GM18517 (cell line): ENCODE data around the gene FOXL1.
"Not testable (repeated sequence)": the region's sequence is repeated elsewhere in the genome, so short reads cannot be mapped to it uniquely, and the experiment has no call there.

Experiments used
- ATAC-seq: cut with Tn5 transposase; IDR thresholded peaks from one replicate; pipeline ENCODE4 v1.9.1; 2021; ENCODE audit warnings: mild to moderate bottlenecking, moderate library complexity; ENCODE audit not compliant: unreplicated experiment

FOXL1 gene

GRCh38 chr16:86579268-86580062, 1.1 kb downstream of the FOXL1 start:
- no peak for ATAC-seq

DNA sequence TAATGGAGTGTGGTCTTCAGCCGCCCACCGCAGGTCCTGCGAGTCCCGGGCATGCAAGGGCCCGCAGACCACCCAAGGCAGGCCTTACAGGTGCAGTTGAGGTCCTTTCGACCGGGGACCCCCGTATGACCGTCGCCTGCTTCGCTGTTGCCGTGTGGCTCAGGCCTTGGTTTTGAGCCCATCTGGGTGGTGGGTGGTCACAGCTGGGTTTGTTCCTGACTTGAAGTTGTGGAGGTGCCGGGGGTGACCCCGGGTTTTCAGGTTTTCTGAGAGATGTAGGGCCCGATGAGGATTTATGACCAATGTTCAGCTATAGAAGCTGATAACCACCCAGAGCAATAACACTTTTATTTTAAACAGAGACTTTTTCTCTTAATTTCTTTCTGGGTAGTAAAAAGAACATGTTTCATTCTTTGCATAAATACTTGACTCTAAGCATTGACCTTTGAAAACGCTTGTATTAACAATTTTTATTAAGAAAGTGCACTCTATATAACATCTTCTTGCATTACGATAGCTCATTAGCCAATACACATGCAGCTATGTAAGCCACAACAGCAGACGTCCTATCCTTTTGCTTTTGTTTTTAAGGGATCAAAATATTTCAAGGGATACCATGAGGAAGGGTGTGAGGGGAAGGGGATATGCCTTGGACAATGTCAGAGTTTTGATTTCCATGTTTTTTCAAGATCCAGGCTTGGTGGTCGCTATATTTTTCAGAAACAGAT, 1.9 kb downstream of the FOXL1 start:
- ATAC-seq, result no peak

- ATAC-seq, result no peak
Observed at GRCh38 chr16:86580791-86581170, 2.4 kb downstream of the FOXL1 start.

DNA sequence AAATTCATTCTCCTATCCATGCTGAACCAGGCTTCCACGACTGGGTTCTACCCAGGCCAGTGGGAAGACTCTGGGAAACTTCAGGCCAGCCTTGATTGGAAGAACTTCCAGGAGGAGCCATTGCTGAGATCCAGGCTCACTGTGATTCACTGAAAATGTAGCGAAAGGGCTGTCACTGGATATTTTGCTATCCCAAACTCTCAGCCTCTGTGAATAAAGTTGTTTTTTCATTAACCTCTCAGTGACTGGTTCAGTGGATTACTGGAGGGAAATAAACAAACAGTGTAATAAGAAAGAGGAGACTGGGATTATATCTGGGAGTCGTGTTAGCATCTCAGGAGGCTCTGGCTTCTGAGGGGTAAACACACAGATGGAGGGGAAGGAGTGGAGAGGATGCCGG, 3.1 kb downstream of the FOXL1 start:
- ATAC-seq, result no peak

- no peak for ATAC-seq
Observed at GRCh38 chr16:86584071-86584685, 5.8 kb downstream of the FOXL1 start.

GRCh38 chr16:86584726-86585721, 6.7 kb downstream of the FOXL1 start:
- ATAC-seq, result no peak

- ATAC-seq, result no peak
Observed at GRCh38 chr16:86585821-86586611, 7.7 kb downstream of the FOXL1 start.

DNA sequence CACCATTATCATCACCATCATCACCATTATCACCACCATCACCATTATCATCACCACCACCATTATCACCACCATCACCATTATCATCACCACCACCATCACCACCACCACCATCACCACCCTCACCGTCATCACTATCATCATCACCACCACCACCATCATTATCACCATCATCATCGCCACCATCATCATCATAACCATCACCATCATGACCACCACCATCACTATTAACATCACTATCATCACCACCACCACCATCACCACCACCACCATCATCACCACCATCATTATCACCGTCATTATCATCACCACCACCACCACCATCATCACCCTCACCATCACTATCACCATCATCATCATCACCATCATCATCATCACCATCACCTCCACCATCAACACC, 9.1 kb downstream of the FOXL1 start:
- ATAC-seq, result no peak

DNA sequence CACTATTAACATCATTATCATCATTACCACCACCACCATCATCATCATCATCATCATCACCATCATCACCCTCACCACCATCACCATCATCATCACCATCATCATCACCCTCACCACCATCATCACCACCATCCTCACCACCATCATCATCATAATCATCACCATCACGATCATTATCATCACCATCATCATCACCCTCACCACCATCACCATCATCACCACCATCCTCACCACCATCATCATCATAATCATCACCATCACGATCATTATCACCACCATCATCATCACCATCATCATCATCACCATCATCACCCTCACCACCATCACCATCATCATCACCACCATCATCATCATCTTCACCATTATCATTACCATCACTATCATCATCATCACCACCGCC, 9.6 kb downstream of the FOXL1 start:
- not testable (repeated sequence) for ATAC-seq

GRCh38 chr16:86590501-86591144, 12.3 kb downstream of the FOXL1 start:
- no peak for ATAC-seq

DNA sequence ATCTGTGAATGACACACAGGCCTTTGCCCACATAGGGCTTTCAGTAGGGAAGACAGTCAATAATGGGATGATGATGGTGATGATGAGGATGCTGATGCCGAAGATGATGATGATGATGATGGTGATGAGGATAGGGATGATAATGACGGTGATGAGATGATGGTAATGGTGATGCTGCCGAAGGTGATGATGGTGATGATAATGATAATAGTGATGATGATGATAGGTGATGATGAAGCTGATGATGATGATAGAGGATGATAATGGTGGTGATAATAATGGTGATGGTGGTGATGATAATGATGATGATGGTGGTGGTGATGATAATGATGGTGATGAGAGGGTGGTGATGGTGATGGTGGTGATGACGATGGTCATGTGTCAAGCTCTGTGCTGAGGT, 12.9 kb downstream of the FOXL1 start:
- no peak for ATAC-seq

GRCh38 chr16:86593913-86594620, 15.7 kb downstream of the FOXL1 start:
- ATAC-seq, result no peak

- no peak for ATAC-seq
Observed at GRCh38 chr16:86594721-86595120, 16.4 kb downstream of the FOXL1 start.

GRCh38 chr16:86595983-86596605, 17.7 kb downstream of the FOXL1 start:
- no peak for ATAC-seq

GRCh38 chr16:86597126-86597879, 19.0 kb downstream of the FOXL1 start:
- no peak for ATAC-seq

DNA sequence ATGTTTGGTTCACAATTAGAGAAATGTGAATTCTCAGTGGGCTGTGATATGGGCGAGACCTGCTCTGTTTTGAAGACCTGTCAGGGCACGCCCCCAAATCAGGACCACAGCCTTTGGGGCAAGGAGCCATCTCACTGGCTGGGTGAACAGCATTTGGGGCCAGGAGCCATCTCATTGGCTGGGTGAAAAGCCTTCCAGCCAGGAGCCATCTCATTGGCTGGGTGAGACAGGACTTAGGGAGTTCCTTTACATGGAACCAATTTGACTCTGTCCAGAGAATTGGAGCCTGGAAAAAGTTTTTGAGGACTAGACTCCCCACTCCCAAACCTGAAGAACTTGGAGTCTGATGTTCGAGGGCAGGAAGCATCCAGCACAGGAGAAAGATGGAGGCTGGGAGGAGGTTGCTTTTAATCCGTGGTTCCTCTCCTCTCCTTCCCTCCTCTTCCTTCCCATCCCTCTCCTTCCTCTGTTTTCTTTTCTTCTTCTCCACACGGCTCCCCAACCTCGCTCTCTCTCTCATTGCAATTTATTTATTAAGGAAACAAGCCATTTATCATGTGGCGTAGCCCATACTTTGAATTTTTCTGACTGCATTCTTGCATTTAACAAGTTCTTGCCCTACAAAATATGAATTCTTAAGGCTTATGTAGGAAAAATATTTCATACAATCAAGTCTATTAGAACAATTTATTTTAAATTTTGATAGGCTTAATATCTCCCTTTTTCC, 19.7 kb downstream of the FOXL1 start:
- ATAC-seq, result no peak
